Activated CD4-positive, alpha-beta memory T cell treated with anti-CD3 and anti-CD28 coated beads, Interleukin-2, amount 10 ng/mL, durations not matched to agents 7 days and 5 days (primary cell): ENCODE measurements around the gene CASP1. TPM values are rescaled to one million over a fixed set of nuclear protein-coding genes. Genes with fewer than 3 reads are reported as not detected.
A peak's percentile ranks its signal among the peaks of the same experiment; 100 is the strongest.
"Not testable (repeated sequence)": the region's sequence is repeated elsewhere in the genome, so short reads cannot be mapped to it uniquely, and the experiment has no call there.

Experiments used
- CTCF ChIA-PET: fragments of 350-600 bp; sonication (Branson Sonifier 250); formaldehyde crosslinking; loops from one replicate; lab custom pipeline; 2021; ENCODE audit warnings: antibody characterized with exemption, inconsistent platforms; lab: Charles Lee
- POLR2A ChIA-PET: fragments of 350-600 bp; sonication (Branson Sonifier 250); formaldehyde crosslinking; loops from one replicate; lab custom pipeline; 2021; ENCODE audit warnings: antibody characterized with exemption; lab: Charles Lee
- DNase-seq: peaks from one replicate; pipeline ENCODE4 v3.0.0-alpha.2; 2020
- H3K27ac Mint-ChIP-seq: one replicate; pipeline ENCODE4 v1.8.0; 2021; ENCODE audit warnings: mild to moderate bottlenecking, mixed read lengths
- H3K27me3 Mint-ChIP-seq: one replicate; pipeline ENCODE4 v1.8.0; 2021; ENCODE audit warnings: mixed read lengths
- H3K36me3 Mint-ChIP-seq: one replicate; pipeline ENCODE4 v1.8.0; 2021; ENCODE audit warnings: low read depth, mixed read lengths
- H3K4me1 Mint-ChIP-seq: one replicate; pipeline ENCODE4 v1.8.0; 2021; ENCODE audit warnings: mixed read lengths
- H3K4me3 Mint-ChIP-seq: one replicate; pipeline ENCODE4 v1.8.0; 2021; ENCODE audit warnings: mild to moderate bottlenecking, mixed read lengths
- H3K9me3 Mint-ChIP-seq: one replicate; pipeline ENCODE4 v1.8.0; 2021; ENCODE audit warnings: mixed read lengths
- total RNA-seq, 2 experiments: library from RNA; stranded (reverse); gene quantifications; one replicate each; pipeline ENCODE4 v1.2.3, GENCODE V29; 2021

The CASP1 gene
- total RNA-seq, 2 experiments from 2014 or later: 130 to 132 TPM

DNA sequence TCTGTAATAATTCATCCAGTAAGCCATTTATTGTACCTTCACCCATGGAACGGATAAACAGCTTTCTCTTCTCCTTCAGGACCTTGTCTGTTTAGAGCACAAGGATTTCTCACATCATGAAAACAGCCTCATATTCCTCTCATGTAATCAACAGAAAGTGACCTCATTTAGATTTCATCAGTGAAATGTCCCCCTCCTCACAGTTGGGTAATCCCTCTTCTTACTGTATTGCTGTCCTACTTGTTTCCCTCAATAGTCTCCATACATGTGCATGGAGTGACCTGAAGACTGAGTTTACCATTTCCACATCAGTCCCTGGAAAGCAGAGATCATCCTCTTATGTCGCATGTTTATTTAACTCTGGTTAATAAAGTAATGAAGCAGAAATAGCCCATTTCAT, 556 bp downstream of the CASP1 start:
- Mint-ChIP-seq H3K4me1 (peaks cover 41% of the 10 kb centered on the region), H3K36me3 (peaks cover 77% of the 10 kb centered on the region), H3K4me3 (peak overlapping the region; percentile 90), H3K27ac (peak overlapping the region; percentile 87)
- ChIA-PET POLR2A (interaction anchor here (0.8 to 1.0 kb wide), 4 partner anchors 9 to 100 kb away, joined by 3 to 7 read pairs (median 3); partner anchors contain the start of gene CASP5), CTCF (interaction anchor here (1.1 kb wide), 1 partner anchor 9 kb away, joined by 5 read pairs; no protein-coding TSS in a partner anchor)
- H3K27me3 Mint-ChIP-seq, DNase-seq, H3K9me3 Mint-ChIP-seq: not testable (repeated sequence)

DNA sequence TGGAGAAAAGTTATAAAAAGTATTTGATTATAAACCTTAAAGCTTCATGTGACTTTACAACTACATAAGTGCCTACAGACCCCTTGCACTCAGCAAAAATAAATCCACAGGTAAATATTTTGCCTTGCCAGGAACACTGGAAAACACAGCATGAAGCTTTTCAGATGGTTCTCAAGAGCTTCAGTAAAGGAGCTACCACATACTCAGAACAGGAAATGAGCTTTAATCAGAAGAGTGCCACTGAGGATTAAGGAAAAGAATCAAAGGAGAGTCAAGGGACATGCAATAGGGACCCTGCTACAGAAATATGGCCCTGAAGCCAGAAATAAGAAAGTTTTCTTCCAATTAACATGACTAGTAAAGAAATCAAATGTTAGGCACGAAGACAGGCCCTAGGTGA, 1.2 kb downstream of the CASP1 start:
- peaks cover 2% of the 10 kb centered on the region for H3K9me3 Mint-ChIP-seq
- POLR2A ChIA-PET: interaction anchor here (0.7 to 1.0 kb wide), 5 partner anchors 10 to 99 kb away, joined by 3 to 7 read pairs (median 3); partner anchors contain the start of gene CASP5
- no peaks in the 10 kb centered on the region for H3K27me3 Mint-ChIP-seq
- H3K36me3 Mint-ChIP-seq: peaks cover 79% of the 10 kb centered on the region
- H3K4me1 Mint-ChIP-seq: peaks cover 42% of the 10 kb centered on the region
- peak overlapping the region; percentile 90 for H3K4me3 Mint-ChIP-seq
- CTCF ChIA-PET: interaction anchor here (1.1 kb wide), 1 partner anchor 9 kb away, joined by 5 read pairs; no protein-coding TSS in a partner anchor
- DNase-seq: no peak
- H3K27ac Mint-ChIP-seq: peak overlapping the region; percentile 87

DNA sequence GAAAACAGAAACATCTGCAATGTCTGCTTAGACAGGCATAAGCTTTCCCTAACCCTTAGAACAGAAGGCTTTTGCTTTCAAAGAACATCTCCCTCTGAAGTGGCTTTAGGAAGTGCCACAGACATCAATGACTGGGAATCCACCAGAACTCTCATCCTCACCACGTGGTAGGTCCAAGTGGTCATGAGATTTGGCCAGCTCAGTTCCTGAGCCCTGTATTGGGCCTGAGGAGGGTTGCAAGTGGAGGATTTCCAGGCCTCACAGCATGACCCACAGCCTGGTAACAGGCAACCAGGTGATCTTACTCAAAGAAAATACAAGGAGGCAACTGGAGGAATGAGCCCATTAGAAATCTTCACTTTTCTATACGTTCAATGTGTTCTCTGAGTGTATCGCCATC, 1.6 kb downstream of the CASP1 start:
- no peak for DNase-seq
- Mint-ChIP-seq H3K9me3 (peaks cover 2% of the 10 kb centered on the region), H3K27me3 (no peaks in the 10 kb centered on the region), H3K27ac (peak overlapping the region; percentile 87), H3K4me1 (peaks cover 46% of the 10 kb centered on the region), H3K4me3 (peak overlapping the region; percentile 90), H3K36me3 (peaks cover 79% of the 10 kb centered on the region)
- ChIA-PET CTCF (interaction anchor here (0.7 to 1.1 kb wide), 2 partner anchors 10 to 502 kb away, joined by 3 to 5 read pairs; no protein-coding TSS in a partner anchor), POLR2A (interaction anchor here (0.7 to 1.0 kb wide), 5 partner anchors 10 to 99 kb away, joined by 3 to 7 read pairs (median 3); partner anchors contain the start of gene CASP5)

DNA sequence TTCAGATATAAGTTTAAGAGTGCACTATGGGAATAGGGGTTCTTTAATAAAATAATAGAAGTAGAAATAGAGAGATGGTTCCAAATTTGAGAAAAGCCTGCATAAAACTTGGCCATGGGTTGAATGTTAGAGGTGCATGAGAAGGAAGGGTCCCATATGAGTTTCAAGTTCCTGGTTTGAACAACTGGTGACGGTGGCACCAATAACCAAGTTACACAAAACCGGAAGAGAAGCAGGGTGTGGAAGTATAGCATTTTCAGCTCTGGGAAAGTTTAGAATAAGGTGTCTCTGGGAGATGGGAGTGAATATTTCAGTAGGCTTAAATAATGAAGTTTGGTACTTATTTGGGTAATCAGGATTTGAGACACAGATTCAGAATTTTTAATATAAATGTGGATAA, 2.4 kb downstream of the CASP1 start:
- ChIA-PET CTCF (interaction anchor here (0.7 kb wide), 1 partner anchor 501 kb away, joined by 3 read pairs; no protein-coding TSS in a partner anchor), POLR2A (no interaction called here)
- H3K27ac Mint-ChIP-seq: peak overlapping the region; percentile 13
- peaks cover 76% of the 10 kb centered on the region for H3K36me3 Mint-ChIP-seq
- no peak for DNase-seq
- peaks cover 52% of the 10 kb centered on the region for H3K4me1 Mint-ChIP-seq
- H3K27me3 Mint-ChIP-seq: no peaks in the 10 kb centered on the region
- peak overlapping the region; percentile 90 for H3K4me3 Mint-ChIP-seq
- no peaks in the 10 kb centered on the region for H3K9me3 Mint-ChIP-seq

DNA sequence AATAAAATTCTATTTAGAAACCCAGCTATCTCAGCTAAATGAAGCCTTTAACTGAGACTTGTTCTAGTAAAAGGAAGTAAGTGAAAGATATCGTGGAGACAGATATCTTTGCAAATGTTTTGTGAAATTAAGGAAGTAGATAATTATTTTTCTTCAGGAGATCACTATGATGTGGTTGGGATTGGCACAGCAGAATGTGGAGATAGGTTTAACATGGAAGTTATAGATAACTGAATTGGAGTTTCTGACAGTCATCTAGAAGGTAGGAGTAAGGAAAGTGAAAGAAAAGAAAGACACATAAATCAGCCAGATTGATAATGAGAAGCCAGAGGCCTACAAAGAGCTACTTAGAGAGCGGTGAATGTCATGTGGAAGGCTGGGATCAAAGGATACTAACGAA, 7.3 kb downstream of the CASP1 start:
- ChIA-PET CTCF (interaction anchor here (1.6 kb wide), 1 partner anchor 81 kb away, joined by 4 read pairs; no protein-coding TSS in a partner anchor), POLR2A (no interaction called here)
- H3K4me1 Mint-ChIP-seq: peaks cover 23% of the 10 kb centered on the region
- no peaks in the 10 kb centered on the region for H3K9me3 Mint-ChIP-seq
- DNase-seq: no peak
- no peaks in the 10 kb centered on the region for H3K27me3 Mint-ChIP-seq
- peaks cover 76% of the 10 kb centered on the region for H3K36me3 Mint-ChIP-seq
- no peak overlapping the region for H3K4me3 Mint-ChIP-seq
- H3K27ac Mint-ChIP-seq: no peak overlapping the region

DNA sequence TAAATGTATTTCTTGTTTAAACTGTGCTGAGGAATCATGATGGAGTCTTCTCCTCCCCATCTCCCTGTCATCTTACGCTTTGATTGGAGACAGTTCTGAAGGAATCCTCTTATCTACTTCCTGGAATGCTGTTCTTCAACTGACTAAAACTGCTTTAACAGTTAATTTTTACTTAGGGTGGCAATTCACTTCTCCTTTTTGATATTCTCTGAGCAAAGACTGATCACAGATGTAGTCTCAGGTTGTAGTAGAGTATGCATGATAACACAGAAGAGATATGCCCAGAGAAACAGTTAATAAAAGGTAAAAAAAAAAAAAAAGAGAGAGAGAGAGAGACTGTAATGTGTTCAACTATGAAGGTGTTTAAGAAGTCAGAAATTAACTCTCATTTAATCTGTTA, 10.6 kb downstream of the CASP1 start:
- no peak for DNase-seq
- Mint-ChIP-seq H3K27me3 (no peaks in the 10 kb centered on the region), H3K4me3 (no peak overlapping the region), H3K36me3 (peaks cover 48% of the 10 kb centered on the region), H3K9me3 (no peaks in the 10 kb centered on the region), H3K4me1 (peaks cover 11% of the 10 kb centered on the region), H3K27ac (no peak overlapping the region)
- ChIA-PET POLR2A (no interaction called here), CTCF (no interaction called here)

DNA sequence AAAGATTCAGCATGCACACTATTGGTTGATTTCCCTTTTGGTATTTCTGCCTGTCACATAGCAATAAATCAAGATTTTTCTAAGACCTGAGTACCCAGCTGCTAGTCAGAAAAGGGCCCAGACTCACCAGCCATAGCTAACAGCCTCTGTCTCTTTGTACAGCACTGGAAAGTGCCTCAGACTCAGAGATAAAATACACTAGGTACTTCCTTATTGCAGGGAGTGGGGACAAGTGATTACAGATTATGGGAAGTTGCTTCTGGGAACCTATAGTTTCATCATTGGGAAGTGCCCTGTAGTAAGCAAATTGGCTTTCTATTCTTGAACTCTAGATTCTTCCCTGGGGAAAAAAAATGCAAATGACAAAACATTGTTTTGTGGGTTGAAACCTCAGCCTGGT, 11.9 kb downstream of the CASP1 start, which contains the start of gene CASP5:
TSS of gene CASP5 (minus strand) at position 166 of the 400 bp plus-strand sequence. CDS start at position 134, 32 bp downstream.
- Mint-ChIP-seq H3K4me1 (peaks cover 5% of the 10 kb centered on the region), H3K27me3 (no peaks in the 10 kb centered on the region), H3K27ac (no peak within 1 kb of the TSS), H3K4me3 (no peak within 1 kb of the TSS), H3K36me3 (peaks cover 36% of the 10 kb centered on the region), H3K9me3 (no peaks in the 10 kb centered on the region)
- DNase-seq: no peak
- CTCF ChIA-PET: no interaction called here
- POLR2A ChIA-PET: interaction anchor here (1.2 kb wide), 1 partner anchor 11 kb away, joined by 3 read pairs; no protein-coding TSS in a partner anchor

DNA sequence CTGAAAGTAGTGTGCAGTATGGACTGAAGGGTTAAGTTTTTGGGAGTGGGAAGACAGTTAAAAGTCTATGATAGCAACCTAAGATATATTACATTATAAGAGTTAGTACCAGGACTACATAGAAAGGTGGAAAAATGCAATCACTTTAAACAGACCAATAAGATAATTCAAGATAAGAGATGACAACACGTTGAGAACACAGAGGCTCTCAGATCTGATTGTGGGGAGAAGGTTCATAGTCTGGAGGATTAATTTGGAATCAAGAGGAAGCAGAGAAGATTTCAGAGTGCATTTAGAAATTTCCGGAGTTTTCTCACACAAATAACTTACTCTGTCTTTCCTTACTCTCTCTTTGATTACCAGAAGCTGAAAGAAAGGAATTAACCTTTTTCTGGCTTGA, 12.4 kb downstream of the CASP1 start:
- no peak overlapping the region for H3K27ac Mint-ChIP-seq
- POLR2A ChIA-PET: interaction anchor here (1.2 kb wide), 1 partner anchor 11 kb away, joined by 3 read pairs; no protein-coding TSS in a partner anchor
- H3K4me3 Mint-ChIP-seq: no peak overlapping the region
- CTCF ChIA-PET: no interaction called here
- no peaks in the 10 kb centered on the region for H3K4me1 Mint-ChIP-seq
- no peaks in the 10 kb centered on the region for H3K27me3 Mint-ChIP-seq
- H3K9me3 Mint-ChIP-seq: no peaks in the 10 kb centered on the region
- no peak for DNase-seq
- peaks cover 31% of the 10 kb centered on the region for H3K36me3 Mint-ChIP-seq

DNA sequence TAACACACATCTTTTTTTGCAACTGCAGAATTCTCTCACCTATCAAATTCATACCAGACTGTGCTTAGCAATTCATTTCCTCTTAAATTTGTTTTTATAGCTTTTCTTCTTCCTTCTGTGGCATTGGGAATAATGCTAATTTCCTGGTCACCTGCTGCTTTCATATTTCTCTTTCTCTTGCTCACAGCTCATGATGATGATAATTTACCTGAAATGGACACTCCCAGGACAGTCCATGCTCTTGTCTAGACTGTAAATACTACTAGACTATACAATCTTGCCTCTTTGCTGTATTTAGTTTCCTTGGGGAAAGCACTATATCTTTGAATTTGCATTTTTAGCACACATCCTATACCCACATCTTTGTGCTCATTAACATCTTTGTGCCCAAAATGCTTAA, 27.5 kb downstream of the CASP1 start:
- ChIA-PET POLR2A (no interaction called here), CTCF (no interaction called here)
- Mint-ChIP-seq H3K27ac (no peak overlapping the region), H3K27me3 (no peaks in the 10 kb centered on the region), H3K4me1 (no peaks in the 10 kb centered on the region), H3K9me3 (no peaks in the 10 kb centered on the region), H3K4me3 (no peak overlapping the region), H3K36me3 (no peaks in the 10 kb centered on the region)
- no peak for DNase-seq

DNA sequence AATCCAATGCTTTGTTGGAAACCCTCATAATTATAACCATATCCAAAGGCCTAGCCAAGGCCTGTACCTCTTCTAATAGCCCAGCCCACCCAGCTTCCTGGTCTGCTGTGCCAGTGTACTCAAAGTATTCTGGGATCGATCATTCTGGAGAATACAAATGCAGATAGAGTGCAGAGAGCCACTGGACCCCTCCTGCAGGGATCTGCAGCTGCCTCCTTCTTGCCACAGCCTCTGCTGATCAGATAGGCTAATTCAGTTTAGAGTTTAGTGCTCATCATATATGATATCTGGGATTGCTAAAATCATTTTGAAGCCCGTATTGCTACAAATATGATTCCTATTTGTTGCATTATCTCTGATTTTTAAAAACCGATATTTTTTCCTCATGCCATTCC, 29.5 kb downstream of the CASP1 start:
- no peak for DNase-seq
- Mint-ChIP-seq H3K4me3 (no peak overlapping the region), H3K36me3 (no peaks in the 10 kb centered on the region), H3K27ac (no peak overlapping the region), H3K27me3 (no peaks in the 10 kb centered on the region), H3K4me1 (peaks cover 6% of the 10 kb centered on the region), H3K9me3 (no peaks in the 10 kb centered on the region)
- POLR2A ChIA-PET: interaction anchor here (1.1 kb wide), 1 partner anchor 37 kb away, joined by 3 read pairs; no protein-coding TSS in a partner anchor
- CTCF ChIA-PET: no interaction called here

DNA sequence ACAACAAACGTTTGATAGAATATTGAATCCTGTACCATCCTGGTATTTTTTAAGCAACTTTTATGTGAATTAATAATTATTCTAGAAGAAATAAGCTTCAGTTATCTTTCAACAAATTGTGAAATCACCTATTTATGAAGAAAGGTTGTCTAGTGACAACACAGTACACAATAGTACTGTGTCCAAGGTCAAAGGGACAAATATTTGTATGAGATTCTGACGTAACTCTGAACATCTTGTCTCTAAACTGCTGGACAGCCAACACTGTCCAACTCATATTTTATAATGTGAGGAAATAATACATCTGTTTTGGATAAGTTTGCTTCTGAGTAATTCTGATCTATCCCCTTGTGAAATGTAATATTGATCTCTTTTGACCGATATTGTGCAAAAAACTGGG, 30.9 kb downstream of the CASP1 start:
- no peak overlapping the region for H3K27ac Mint-ChIP-seq
- H3K27me3 Mint-ChIP-seq: no peaks in the 10 kb centered on the region
- no peak overlapping the region for H3K4me3 Mint-ChIP-seq
- POLR2A ChIA-PET: no interaction called here
- H3K9me3 Mint-ChIP-seq: no peaks in the 10 kb centered on the region
- H3K36me3 Mint-ChIP-seq: no peaks in the 10 kb centered on the region
- DNase-seq: no peak
- peaks cover 8% of the 10 kb centered on the region for H3K4me1 Mint-ChIP-seq
- CTCF ChIA-PET: no interaction called here

DNA sequence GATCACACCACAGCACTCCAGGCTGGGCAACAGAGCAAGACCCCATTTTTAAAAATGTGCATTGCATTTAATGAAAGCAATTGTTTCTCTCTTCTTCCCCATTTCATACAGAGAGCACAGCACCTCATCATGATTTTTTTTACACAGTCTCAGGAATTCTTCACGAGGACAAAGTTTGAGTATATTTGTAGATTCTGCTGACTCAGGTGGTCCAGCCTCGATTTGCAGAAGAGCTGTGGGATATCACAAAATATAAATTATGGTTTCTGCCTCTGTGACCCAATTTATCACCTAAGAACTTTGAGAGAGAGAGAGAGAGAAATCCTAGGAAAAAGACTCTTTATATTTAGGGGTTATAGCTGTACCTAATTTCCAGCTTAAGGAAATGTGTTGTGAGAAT, 31.8 kb downstream of the CASP1 start:
- H3K36me3 Mint-ChIP-seq: no peaks in the 10 kb centered on the region
- H3K4me3 Mint-ChIP-seq: no peak overlapping the region
- no peaks in the 10 kb centered on the region for H3K9me3 Mint-ChIP-seq
- no peaks in the 10 kb centered on the region for H3K27me3 Mint-ChIP-seq
- DNase-seq: no peak
- ChIA-PET POLR2A (no interaction called here), CTCF (no interaction called here)
- peaks cover 8% of the 10 kb centered on the region for H3K4me1 Mint-ChIP-seq
- H3K27ac Mint-ChIP-seq: no peak overlapping the region

DNA sequence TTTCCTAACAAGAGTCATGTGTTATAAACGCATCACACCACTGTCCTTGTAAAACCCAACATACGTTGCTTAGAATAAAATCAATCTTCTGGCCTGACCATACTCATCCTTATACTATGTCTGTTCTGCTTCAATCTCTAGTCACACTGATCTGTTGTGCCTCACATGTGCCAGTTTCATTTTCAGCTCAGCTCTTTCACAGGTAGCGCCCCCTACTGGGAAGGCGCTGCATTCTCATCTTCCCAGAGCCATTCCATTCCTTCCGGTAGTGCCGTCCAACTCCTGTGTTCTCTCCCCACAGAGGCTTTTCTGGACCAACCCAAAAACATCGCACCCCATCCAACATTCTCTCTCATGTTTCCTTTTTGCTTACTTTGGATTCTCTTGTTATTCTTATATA, 34.1 kb downstream of the CASP1 start:
- CTCF ChIA-PET: interaction anchor here (0.9 to 1.3 kb wide), 5 partner anchors 12 to 390 kb away, joined by 3 to 6 read pairs (median 4); no protein-coding TSS in a partner anchor
- Mint-ChIP-seq H3K27me3 (no peaks in the 10 kb centered on the region), H3K4me3 (no peak overlapping the region), H3K27ac (no peak overlapping the region), H3K9me3 (no peaks in the 10 kb centered on the region), H3K4me1 (peaks cover 8% of the 10 kb centered on the region), H3K36me3 (no peaks in the 10 kb centered on the region)
- DNase-seq: peak; percentile 61
- POLR2A ChIA-PET: no interaction called here
